NCI-H2081 (cell line): ENCODE results near the gene ZFP36.

Experiments used
- DNase-seq, 2 experiments: peaks; one replicate each; lab custom pipeline; 2025; lab: John Stamatoyannopoulos, UW

The ZFP36 gene

DNA sequence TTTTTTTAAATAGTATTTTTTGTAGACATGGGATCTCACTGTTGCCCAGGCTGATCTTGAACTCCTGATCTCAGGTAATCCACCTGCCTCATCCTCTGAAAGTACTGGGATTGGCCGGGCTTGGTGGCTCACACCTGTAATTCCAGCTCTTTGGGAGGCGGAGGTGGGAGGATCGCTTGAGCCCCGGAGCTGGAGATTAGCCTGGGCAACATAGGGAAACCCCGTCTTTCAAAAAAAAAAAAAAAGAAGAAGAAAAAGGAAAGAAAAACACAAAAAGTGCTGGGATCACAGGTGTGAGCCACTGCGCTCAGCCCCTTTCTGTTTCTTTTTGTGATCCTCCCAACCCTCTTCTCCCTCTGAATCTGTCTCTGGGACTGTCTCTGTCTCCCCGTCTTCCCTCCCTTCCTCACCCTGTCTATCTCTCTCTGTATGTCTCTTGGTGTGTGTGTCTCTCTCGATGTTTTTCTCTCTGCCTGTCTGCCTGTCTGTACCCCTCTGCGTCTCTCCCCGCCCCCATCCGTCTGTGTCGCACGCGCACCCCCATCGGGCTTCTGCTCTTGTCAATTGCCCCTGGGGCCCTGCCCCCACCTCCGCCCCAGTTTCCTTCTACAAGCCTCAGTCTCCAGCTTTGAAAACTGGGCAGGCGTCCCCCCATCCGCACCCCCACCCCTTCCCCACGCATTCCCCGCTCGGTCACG lies 540 bp upstream of the ZFP36 start:
- DNase-seq = no peak

DNA sequence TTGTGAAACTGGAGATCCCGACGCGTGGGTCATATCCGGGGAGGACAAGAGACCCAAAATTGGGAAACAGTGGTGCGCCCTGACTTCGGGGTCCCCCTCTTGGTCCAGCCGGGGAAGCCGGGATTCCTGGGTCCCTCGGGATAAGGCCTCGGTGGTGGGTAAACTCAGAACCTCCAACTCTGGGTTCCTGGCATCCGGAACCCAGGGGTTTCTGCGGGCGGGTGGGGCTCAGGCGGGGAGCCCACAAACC lies 688 bp downstream of the ZFP36 start:
- no peak for DNase-seq

DNA sequence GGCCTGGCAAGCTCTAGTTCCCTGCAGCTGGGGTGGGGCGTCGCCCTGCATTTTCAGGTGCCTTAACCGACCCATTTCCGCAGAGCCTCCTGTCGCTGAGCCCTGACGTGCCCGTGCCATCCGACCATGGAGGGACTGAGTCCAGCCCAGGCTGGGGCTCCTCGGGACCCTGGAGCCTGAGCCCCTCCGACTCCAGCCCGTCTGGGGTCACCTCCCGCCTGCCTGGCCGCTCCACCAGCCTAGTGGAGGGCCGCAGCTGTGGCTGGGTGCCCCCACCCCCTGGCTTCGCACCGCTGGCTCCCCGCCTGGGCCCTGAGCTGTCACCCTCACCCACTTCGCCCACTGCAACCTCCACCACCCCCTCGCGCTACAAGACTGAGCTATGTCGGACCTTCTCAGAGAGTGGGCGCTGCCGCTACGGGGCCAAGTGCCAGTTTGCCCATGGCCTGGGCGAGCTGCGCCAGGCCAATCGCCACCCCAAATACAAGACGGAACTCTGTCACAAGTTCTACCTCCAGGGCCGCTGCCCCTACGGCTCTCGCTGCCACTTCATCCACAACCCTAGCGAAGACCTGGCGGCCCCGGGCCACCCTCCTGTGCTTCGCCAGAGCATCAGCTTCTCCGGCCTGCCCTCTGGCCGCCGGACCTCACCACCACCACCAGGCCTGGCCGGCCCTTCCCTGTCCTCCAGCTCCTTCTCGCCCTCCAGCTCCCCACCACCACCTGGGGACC lies 1.2 kb downstream of the ZFP36 start:
- no peak for DNase-seq

GRCh38 chr19:39408392-39409207 lies 2.0 kb downstream of the ZFP36 start:
- peak in 1 of 2 experiments; percentile 18 for DNase-seq

- peak; percentile 91 to 92 for DNase-seq
Observed at GRCh38 chr19:39409208-39410016, 2.8 kb downstream of the ZFP36 start.

- DNase-seq = no peak
Observed at GRCh38 chr19:39410017-39410830, 3.6 kb downstream of the ZFP36 start.

DNA sequence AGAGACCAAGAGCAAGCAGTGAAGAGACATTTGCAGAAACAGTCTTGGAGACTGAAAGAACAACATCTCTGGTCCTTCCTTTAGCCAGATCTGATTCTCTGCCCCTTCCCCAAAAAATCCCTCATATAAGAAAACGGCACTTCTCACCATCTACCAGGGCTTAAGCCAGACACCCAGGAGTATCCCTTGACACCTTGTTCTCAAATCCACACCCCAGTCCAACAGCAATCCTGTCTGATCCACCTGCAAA lies 4.1 kb downstream of the ZFP36 start:
- DNase-seq = no peak

DNA sequence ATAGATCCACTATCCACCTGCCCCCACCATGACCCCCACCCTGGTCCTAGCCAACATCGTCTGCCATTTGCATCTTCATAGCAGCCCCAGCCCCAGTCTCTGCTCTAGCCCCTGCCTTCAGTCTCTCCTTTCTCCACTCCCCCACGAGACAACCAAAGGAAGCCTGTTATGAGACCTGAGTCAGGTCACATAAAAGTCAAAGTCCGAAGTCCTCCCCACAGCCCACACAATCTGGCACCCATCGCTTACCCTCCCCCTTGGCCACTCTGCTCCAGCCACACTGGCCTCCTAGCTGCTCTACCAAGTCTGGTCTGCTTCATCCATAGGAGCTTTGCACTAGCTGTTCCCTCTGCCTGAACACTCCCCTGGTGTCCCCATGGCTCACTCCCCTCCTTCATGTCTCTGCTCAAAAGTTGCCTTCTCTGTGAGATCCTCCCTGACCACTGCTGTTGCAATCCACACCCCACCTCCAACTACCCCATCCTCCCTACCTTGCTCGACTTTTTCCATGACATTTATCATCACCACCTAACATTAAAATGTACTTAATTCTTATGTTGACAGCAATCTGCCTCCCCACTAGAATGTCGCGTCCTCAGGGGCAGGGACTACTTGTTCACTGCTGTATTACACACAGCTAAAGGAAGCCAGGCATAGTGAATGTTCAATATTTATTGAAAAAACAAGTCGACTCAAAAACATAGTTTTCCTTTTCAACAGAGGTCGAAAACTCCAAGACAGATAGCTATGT lies 4.6 kb downstream of the ZFP36 start:
- no peak for DNase-seq

DNA sequence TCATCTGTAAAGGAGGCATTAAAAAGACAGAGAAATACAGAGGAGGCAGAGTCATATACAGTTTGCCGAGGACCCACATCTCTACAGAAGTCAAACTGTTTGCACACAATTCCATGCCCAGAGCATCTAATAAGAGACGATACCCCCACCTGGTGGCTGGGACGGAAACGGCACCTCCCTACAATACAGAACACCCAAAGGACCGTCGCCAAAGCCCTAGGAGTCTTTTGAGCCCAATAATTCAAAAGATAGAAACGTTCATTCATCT lies 5.1 kb downstream of the ZFP36 start:
- DNase-seq = peak; percentile 84 to 91

DNA sequence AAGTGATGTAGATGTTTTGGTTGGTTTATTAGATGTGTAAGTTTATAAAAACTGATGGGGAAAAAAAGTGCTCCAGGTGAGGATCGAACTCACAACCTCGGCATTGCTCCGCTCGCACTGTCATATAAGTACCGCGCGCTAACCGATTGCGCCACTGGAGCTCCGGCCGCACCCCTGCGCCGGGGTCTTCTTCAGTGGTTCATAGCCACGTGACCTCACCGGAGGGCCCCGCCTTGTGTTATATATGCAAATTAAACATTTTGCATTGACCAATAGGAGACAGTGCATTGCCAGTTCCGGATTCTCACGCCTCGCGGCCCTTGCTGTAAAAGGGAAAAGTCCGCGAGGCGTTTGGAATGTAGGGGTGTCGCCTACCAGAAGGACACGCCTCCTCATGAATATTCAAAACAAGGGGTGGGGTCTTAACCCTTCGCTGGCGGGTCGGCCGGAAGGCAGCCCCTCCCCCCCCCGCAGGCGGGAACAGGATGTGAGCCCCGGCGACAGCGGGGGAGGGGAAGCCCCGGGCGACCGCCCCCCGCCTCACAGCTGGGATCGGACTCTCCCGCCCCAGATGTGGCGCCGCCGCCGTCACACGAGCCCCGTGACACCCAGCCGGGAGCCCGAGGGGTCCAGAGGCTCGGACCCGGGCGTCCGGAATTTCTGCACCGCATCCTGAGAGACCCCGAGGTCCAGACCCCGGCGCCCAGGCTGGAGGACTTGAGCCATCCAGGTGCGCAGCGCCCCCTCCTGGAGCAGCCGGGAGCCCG lies 5.6 kb downstream of the ZFP36 start, which contains the start of gene PLEKHG2:
PLEKHG2 (plus strand) TSS at position 570 of the 767 bp plus-strand sequence. CDS start 1,418 bp downstream, outside the sequence.
- peak; percentile 98 for DNase-seq

GRCh38 chr19:39412867-39413271 lies 6.2 kb downstream of the ZFP36 start:
- DNase-seq = no peak

DNA sequence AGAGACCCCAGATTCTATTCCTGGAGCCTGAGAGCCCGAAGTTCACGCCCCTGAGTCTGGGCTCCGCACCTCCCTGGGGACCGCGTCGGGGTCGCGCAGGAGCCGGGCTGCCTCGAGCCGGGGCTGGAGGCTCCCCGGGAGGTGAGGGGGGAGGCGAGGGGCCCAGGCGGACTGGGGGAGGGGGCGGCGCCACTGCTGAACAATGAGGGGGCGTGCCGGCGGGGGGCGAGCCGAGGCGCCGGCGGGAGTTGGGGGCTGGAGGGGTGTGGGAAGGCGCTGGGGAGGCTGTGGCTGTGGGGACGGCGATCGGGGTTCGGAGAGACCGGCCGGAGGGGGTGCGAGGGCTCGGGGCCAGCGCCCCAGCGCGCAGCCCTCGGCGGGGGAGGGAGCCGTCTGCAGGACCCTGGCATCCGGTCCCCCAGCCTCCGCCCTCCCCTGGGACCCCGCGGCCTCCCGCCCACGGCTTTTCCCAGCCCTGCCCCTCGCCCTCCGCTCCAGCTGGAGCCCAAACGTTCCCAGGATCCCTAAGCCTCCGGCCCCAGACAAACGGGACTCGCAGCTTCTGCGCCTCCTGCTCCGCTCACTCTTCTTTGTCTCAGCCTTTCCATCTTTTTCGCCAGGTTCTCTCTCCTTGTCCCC lies 6.7 kb downstream of the ZFP36 start:
- DNase-seq = peak; percentile 20 to 32

DNA sequence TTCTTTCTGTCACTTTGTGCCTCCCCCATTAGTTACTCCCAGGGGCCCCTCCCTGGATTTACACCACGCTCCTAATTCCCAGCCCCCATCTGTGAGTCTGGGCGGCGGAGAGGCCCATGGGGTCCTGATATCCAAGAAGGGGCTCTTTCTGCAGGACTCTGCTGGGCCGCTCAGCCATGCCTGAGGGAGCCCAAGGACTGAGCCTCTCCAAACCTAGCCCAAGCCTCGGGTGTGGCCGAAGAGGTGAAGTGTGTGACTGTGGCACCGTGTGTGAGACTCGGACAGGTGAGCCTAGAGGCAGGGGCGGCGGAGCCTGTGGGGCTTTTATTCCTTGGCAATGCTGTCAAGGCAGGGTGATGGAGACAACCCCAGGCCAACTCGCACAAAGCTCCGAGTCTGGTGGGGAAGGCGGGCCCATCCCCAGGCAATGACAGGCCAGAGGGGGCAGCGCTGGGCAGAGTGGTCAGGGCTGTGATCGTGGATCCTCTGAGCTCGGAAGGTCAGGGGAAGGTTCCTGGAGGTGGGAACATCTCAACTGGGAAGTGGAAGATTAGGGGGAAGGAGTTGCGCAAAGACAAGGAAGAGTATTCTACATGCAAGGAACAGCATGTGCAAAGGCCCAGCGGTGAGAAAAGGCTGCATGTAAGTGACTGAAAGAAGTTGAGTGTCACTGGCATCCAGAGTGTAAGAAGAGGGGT lies 7.4 kb downstream of the ZFP36 start:
- no peak for DNase-seq

DNA sequence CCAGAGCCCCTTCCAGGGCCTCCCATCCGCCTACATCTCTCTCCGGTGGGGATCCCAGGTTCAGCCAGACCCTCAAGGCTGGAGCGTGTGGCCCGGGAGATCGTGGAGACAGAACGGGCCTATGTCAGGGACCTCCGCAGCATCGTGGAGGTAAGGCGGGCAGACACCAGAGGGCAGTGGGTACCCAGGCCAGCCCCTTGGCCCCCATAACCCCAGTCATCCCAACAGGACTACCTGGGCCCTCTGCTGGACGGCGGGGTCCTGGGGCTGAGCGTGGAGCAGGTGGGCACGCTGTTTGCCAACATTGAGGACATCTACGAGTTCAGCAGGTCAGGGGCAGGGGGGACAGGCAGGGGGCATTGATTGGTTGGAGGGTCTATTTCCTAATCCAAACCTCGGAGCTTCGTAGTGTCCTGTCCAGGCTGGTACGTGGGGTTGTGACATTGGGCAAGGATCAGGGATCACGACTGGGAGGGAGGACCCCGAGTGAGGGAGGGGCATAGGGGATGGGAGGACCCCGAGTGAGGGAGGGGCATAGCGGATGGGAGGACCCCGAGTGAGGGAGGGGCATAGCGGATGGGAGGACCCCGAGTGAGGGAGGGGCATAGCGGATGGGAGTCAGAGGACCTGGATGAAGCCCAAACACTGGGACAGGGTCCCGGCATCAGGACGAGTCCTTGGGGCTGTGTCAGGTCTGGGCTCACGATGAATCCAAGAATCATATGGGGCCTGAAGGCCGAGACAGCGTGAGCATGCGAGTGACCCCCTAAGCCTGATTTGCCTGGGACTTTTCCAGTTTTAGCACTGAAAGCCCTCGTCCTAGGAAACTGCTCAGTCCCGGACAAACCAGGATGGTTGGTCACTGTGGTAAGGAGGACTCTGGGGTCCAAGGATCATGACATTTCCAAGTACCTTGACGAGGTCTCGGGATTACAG lies 8.7 kb downstream of the ZFP36 start:
- no peak for DNase-seq

DNA sequence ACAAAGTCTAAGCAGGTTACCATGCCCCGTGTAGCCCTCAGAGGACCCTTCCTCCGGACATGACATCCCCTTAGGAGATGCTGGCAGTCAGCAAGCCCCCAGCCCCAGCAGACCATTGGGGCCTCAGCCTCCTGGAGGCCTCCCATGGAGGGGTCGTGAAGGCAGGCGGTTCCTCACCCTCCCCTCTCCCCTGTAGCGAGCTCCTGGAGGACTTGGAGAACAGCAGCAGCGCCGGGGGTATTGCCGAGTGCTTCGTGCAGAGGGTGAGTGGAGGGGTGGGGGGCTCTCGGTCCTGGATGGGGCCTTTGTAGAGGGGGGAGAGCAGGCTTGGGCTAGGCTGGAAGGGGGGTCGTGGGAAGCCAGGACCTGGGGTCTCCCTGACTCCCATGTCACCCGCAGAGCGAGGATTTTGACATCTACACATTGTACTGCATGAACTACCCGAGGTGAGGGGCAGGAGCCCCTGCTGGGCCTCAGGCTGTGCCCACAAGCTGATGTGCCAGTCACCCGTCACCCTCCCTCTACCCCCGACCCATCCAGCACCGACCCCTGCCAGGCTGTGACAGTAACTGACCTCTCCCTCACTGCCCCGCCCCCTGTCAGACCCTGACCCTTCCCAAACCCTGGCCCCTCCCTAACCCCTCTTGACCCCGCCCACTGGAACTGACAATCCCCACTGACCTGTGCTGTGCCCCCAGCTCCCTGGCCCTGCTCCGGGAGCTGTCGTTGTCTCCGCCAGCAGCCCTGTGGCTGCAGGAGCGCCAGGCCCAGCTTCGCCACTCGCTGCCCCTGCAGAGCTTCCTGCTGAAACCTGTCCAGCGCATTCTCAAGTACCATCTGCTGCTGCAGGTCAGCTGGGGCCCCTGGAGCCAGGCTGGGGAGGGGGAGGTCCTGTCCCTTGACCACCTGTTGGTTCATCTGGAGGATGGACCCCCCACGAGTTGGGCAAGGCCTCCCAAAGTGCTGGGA lies 9.8 kb downstream of the ZFP36 start:
- DNase-seq = no peak

GRCh38 chr19:39417463-39418181 lies 11.0 kb downstream of the ZFP36 start:
- DNase-seq = no peak
